IPS-18a (cell line): Measurements from ENCODE around the gene CCDC190.

Experiments used
- H3K27ac ChIP-seq: one replicate; pipeline ENCODE4 v1.5.1; 2013; ENCODE audit warnings: low read length
- H3K27me3 ChIP-seq: one replicate; pipeline ENCODE4 v1.6.1; 2013; ENCODE audit warnings: mild to moderate bottlenecking, low read length; ENCODE audit not compliant: control insufficient read depth, insufficient read depth
- H3K36me3 ChIP-seq: one replicate; pipeline ENCODE4 v1.6.1; 2013; ENCODE audit warnings: low read depth, low read length; ENCODE audit not compliant: control insufficient read depth
- H3K4me1 ChIP-seq: one replicate; pipeline ENCODE4 v1.6.1; 2013; ENCODE audit warnings: low read depth, low read length; ENCODE audit not compliant: control insufficient read depth
- H3K4me3 ChIP-seq: one replicate; pipeline ENCODE4 v1.5.1; 2013; ENCODE audit warnings: low read length
- H3K9ac ChIP-seq: one replicate; pipeline ENCODE4 v1.6.1; 2013; ENCODE audit warnings: mild to moderate bottlenecking, low read length, moderate library complexity
- H3K9me3 ChIP-seq: one replicate; pipeline ENCODE4 v1.6.1; 2013; ENCODE audit warnings: low read depth, low read length; ENCODE audit not compliant: control insufficient read depth

The CCDC190 gene

GRCh38 chr1:162861101-162861500, at the start of gene CCDC190:
TSS of gene CCDC190 (minus strand) at chr1:162861175. CDS start at chr1:162859646, 1,529 bp downstream.
- no peak within 1 kb of the TSS for H3K4me3 ChIP-seq
- no peaks in the 10 kb centered on the region for H3K9me3 ChIP-seq
- no peaks in the 10 kb centered on the region for H3K36me3 ChIP-seq
- no peaks in the 10 kb centered on the region for H3K27me3 ChIP-seq
- H3K9ac ChIP-seq = no peak within 1 kb of the TSS
- no peaks in the 10 kb centered on the region for H3K4me1 ChIP-seq
- no peak within 1 kb of the TSS for H3K27ac ChIP-seq

GRCh38 chr1:162910161-162910560, 49.2 kb upstream of the CCDC190 start:
- Histone ChIP-seq H3K36me3 (no peaks in the 10 kb centered on the region), H3K4me3 (no peak overlapping the region), H3K4me1 (no peaks in the 10 kb centered on the region)

GRCh38 chr1:162908780-162909179, 47.8 kb upstream of the CCDC190 start:
- Histone ChIP-seq H3K4me1 (no peaks in the 10 kb centered on the region), H3K9me3 (peaks cover 6% of the 10 kb centered on the region), H3K4me3 (no peak overlapping the region), H3K9ac (no peak overlapping the region), H3K27me3 (no peaks in the 10 kb centered on the region), H3K36me3 (no peaks in the 10 kb centered on the region), H3K27ac (no peak overlapping the region)

More at GRCh38 chr1:162910161-162910560, 49.2 kb upstream of the CCDC190 start:
- H3K27me3 ChIP-seq = no peaks in the 10 kb centered on the region
- H3K9me3 ChIP-seq = peaks cover 6% of the 10 kb centered on the region
- no peak overlapping the region for H3K27ac ChIP-seq
- H3K9ac ChIP-seq = no peak overlapping the region

- peaks cover 6% of the 10 kb centered on the region for H3K9me3 ChIP-seq
- no peaks in the 10 kb centered on the region for H3K36me3 ChIP-seq
- no peaks in the 10 kb centered on the region for H3K27me3 ChIP-seq
- H3K27ac ChIP-seq = no peak overlapping the region
- no peak overlapping the region for H3K4me3 ChIP-seq
- H3K9ac ChIP-seq = no peak overlapping the region
- no peaks in the 10 kb centered on the region for H3K4me1 ChIP-seq
These were observed 47.3 kb upstream of the CCDC190 start for GRCh38 chr1:162908236-162908635.

- no peak overlapping the region for H3K27ac ChIP-seq
- no peak overlapping the region for H3K4me3 ChIP-seq
- H3K4me1 ChIP-seq = no peaks in the 10 kb centered on the region
- no peaks in the 10 kb centered on the region for H3K27me3 ChIP-seq
- no peaks in the 10 kb centered on the region for H3K36me3 ChIP-seq
- H3K9me3 ChIP-seq = no peaks in the 10 kb centered on the region
- H3K9ac ChIP-seq = no peak overlapping the region
These were observed 45.5 kb upstream of the CCDC190 start for GRCh38 chr1:162906485-162906884.

GRCh38 chr1:162905174-162906158, 44.5 kb upstream of the CCDC190 start:
- H3K4me1 ChIP-seq = no peaks in the 10 kb centered on the region
- no peaks in the 10 kb centered on the region for H3K27me3 ChIP-seq
- no peak overlapping the region for H3K4me3 ChIP-seq
- H3K27ac ChIP-seq = no peak overlapping the region
- H3K36me3 ChIP-seq = no peaks in the 10 kb centered on the region
- no peaks in the 10 kb centered on the region for H3K9me3 ChIP-seq
- no peak overlapping the region for H3K9ac ChIP-seq

GRCh38 chr1:162904579-162904978, 43.6 kb upstream of the CCDC190 start:
- H3K9me3 ChIP-seq = no peaks in the 10 kb centered on the region
- no peak overlapping the region for H3K4me3 ChIP-seq
- H3K4me1 ChIP-seq = no peaks in the 10 kb centered on the region
- no peak overlapping the region for H3K27ac ChIP-seq
- no peaks in the 10 kb centered on the region for H3K36me3 ChIP-seq
- H3K9ac ChIP-seq = no peak overlapping the region
- H3K27me3 ChIP-seq = no peaks in the 10 kb centered on the region

GRCh38 chr1:162904023-162904422, 43.0 kb upstream of the CCDC190 start:
- Histone ChIP-seq H3K9ac (no peak overlapping the region), H3K27me3 (no peaks in the 10 kb centered on the region), H3K9me3 (no peaks in the 10 kb centered on the region), H3K4me3 (no peak overlapping the region), H3K36me3 (no peaks in the 10 kb centered on the region), H3K27ac (no peak overlapping the region), H3K4me1 (no peaks in the 10 kb centered on the region)

GRCh38 chr1:162903246-162903645, 42.3 kb upstream of the CCDC190 start:
- H3K9ac ChIP-seq = no peak overlapping the region
- no peaks in the 10 kb centered on the region for H3K9me3 ChIP-seq
- no peak overlapping the region for H3K27ac ChIP-seq
- no peaks in the 10 kb centered on the region for H3K4me1 ChIP-seq
- H3K36me3 ChIP-seq = no peaks in the 10 kb centered on the region
- H3K27me3 ChIP-seq = no peaks in the 10 kb centered on the region
- no peak overlapping the region for H3K4me3 ChIP-seq

- no peaks in the 10 kb centered on the region for H3K9me3 ChIP-seq
- H3K27ac ChIP-seq = no peak overlapping the region
- no peak overlapping the region for H3K9ac ChIP-seq
- H3K36me3 ChIP-seq = no peaks in the 10 kb centered on the region
- no peak overlapping the region for H3K4me3 ChIP-seq
- no peaks in the 10 kb centered on the region for H3K27me3 ChIP-seq
- H3K4me1 ChIP-seq = no peaks in the 10 kb centered on the region
These were observed 41.4 kb upstream of the CCDC190 start for GRCh38 chr1:162902416-162902815.

GRCh38 chr1:162901243-162901642, 40.3 kb upstream of the CCDC190 start:
- Histone ChIP-seq H3K27me3 (no peaks in the 10 kb centered on the region), H3K27ac (no peak overlapping the region), H3K4me1 (no peaks in the 10 kb centered on the region), H3K9me3 (no peaks in the 10 kb centered on the region), H3K9ac (no peak overlapping the region), H3K4me3 (no peak overlapping the region), H3K36me3 (no peaks in the 10 kb centered on the region)
